Psoas muscle (tissue), 8 donors: ENCODE results near the gene SPC24. TPM values are rescaled to one million over a fixed set of nuclear protein-coding genes. Genes with fewer than 3 reads are reported as not detected.

Experiments used
- ATAC-seq, 4 donors: fragments of 200-7000 bp; cut with Tn5 transposase; one replicate each; pipeline ENCODE4 v1.9.1; 2020; ENCODE audit warnings: moderate library complexity in 3 of 4, mild to moderate bottlenecking in 2 of 4
- DNase-seq, 2 donors: peaks; one replicate each; pipeline ENCODE4 v3.0.0-alpha.2; 2020
- H3K27ac ChIP-seq: fragments of 200-600 bp; one replicate; pipeline ENCODE4 v1.8.0; 2022
- H3K27me3 ChIP-seq, 3 donors: fragments of 200-600 bp in 1 of 3; one replicate each; pipeline versions ENCODE4 v1.6.1 to v1.8.0; 2013 to 2022; ENCODE audit warnings: low read length in 2 of 3, mild to moderate bottlenecking in 2 of 3, moderate library complexity in 1 of 3; ENCODE audit not compliant: insufficient read depth in 3 of 3
- H3K36me3 ChIP-seq, 2 donors: fragments of 200-600 bp in 1 of 2; one replicate each; pipeline versions ENCODE4 v1.6.1 to v1.8.0; 2013 to 2022; ENCODE audit warnings: low read depth in 1 of 2, mild to moderate bottlenecking in 1 of 2, moderate library complexity in 1 of 2; ENCODE audit not compliant: insufficient read depth in 1 of 2
- H3K4me1 ChIP-seq: fragments of 200-600 bp; one replicate; pipeline ENCODE4 v1.8.0; 2022
- H3K4me3 ChIP-seq: fragments of 200-600 bp; one replicate; pipeline ENCODE4 v1.8.0; 2022; ENCODE audit warnings: mild to moderate bottlenecking
- H3K9me3 ChIP-seq: fragments of 200-600 bp; one replicate; pipeline ENCODE4 v1.8.0; 2022
- CTCF ChIP-seq: fragments of 200-600 bp; IDR thresholded peaks from one replicate; pipeline ENCODE4 v1.8.0; 2022; ENCODE audit warnings: antibody characterized with exemption
- WGBS, 3 donors: extraction: QIAGEN DNeasy Blood & Tissue Kit; methylation state at CpG; one replicate each; pipeline versions ENCODE4 v1.1.6 to v1.1.7; 2013; 5-methylcytosine and 5-hydroxymethylcytosine counted together
- intact Hi-C, 2 donors: fragments of 100-400 bp; cut with DNase I; formaldehyde crosslinking; loops; one replicate each; pipeline versions ENCODE4 v1.11.0 to v1.14.2; 2022
- polyA plus RNA-seq, 3 donors: library from polyadenylated mRNA; stranded (reverse); fragments of 200-250 nt; gene quantifications; one replicate each; pipeline ENCODE4 v1.2.3, GENCODE V29; 2013
- total RNA-seq, 4 donors: library from RNA; stranded (reverse); fragmentation: NEBNext Ultra II Directional in 2 of 4; extraction: Animal tissue kit (Norgen Biotek cat#: 25700) in 2 of 4; gene quantifications; one replicate each; pipeline versions ENCODE4 v1.2.1 to v1.2.4, GENCODE V29; 2021 to 2023
- donor health status: healthy with polysubstance abuse.
- donor health status: DM: no; HTN: no; CAD: no; lungs with moderate emphysema.
- donor health status: Bipolar disorder and iron deficiency.
- donor health status: healthy.
- donor health status: DM: yes; HTN: yes; CAD: no.
- donor health status: DM: no; HTN: no; CAD: no.
- donor health status: DM: no; HTN: no; CAD: no.
- donor health status: DM: yes; HTN: yes; CAD: no.

Gene SPC24
- total and polyA plus RNA-seq, 7 donors = 0.14 to 1.7 (median 0.55) TPM

- no peaks in the 10 kb centered on the region for H3K9me3 ChIP-seq
- H3K27me3 ChIP-seq = no peaks in the 10 kb centered on the region
- no peak overlapping the region for H3K27ac ChIP-seq
- DNase-seq (no peak), ATAC-seq (no peak)
- no peaks in the 10 kb centered on the region for H3K4me1 ChIP-seq
- WGBS, 3 donors = 89 to 98% (median 92%) methylated on average over 9 of the region's 9 CpGs
- no peak overlapping the region for H3K4me3 ChIP-seq
- intact Hi-C loops = no loop called here
- peaks cover 0 to 84% of the 10 kb centered on the region in 2 donors for H3K36me3 ChIP-seq
- no peak for TF ChIP-seq CTCF
Observed at GRCh38 chr19:11116507-11116906, 39.1 kb downstream of the SPC24 start.

- Histone ChIP-seq H3K27ac (no peak overlapping the region), H3K9me3 (no peaks in the 10 kb centered on the region), H3K27me3 (no peaks in the 10 kb centered on the region), H3K36me3 (peaks cover 0 to 86% of the 10 kb centered on the region in 2 donors), H3K4me3 (no peak overlapping the region), H3K4me1 (no peaks in the 10 kb centered on the region)
- no peak for TF ChIP-seq CTCF
- DNase-seq (no peak), ATAC-seq (peak in 1 of 4 donors; percentile 13)
- WGBS, 3 donors = 78 to 82% (median 81%) methylated on average over 11 of the region's 11 CpGs
- intact Hi-C loops = no loop called here
Observed at GRCh38 chr19:11115895-11116446, 39.6 kb downstream of the SPC24 start.

GRCh38 chr19:11115042-11115441 lies 40.5 kb downstream of the SPC24 start:
- peaks cover 0 to 78% of the 10 kb centered on the region in 2 donors for H3K36me3 ChIP-seq
- WGBS, 3 donors = 93 to 98% (median 94%) methylated on average over 5 of the region's 5 CpGs
- no peaks in the 10 kb centered on the region for H3K9me3 ChIP-seq
- ATAC-seq = no peak
- H3K4me1 ChIP-seq = no peaks in the 10 kb centered on the region
- no peak for DNase-seq
- no peak for TF ChIP-seq CTCF
- no peak overlapping the region for H3K27ac ChIP-seq
- H3K27me3 ChIP-seq = no peaks in the 10 kb centered on the region
- intact Hi-C loops = no loop called here
- no peak overlapping the region for H3K4me3 ChIP-seq

GRCh38 chr19:11113140-11113708 lies 42.4 kb downstream of the SPC24 start:
- Histone ChIP-seq H3K4me1 (no peaks in the 10 kb centered on the region), H3K27ac (no peak overlapping the region), H3K36me3 (peaks cover 0 to 85% of the 10 kb centered on the region in 2 donors), H3K4me3 (no peak overlapping the region), H3K9me3 (no peaks in the 10 kb centered on the region), H3K27me3 (no peaks in the 10 kb centered on the region)
- ATAC-seq = no peak
- 92 to 98% (median 96%) methylated on average over 27 of the region's 27 CpGs for WGBS, 3 donors
- DNase-seq = no peak
- intact Hi-C loops = no loop called here
- no peak for TF ChIP-seq CTCF

- intact Hi-C loops = no loop called here
Observed at GRCh38 chr19:11111771-11112144, 43.8 kb downstream of the SPC24 start.

More at GRCh38 chr19:11111771-11112144, 43.8 kb downstream of the SPC24 start:
- H3K27ac ChIP-seq = no peak overlapping the region
- TF ChIP-seq CTCF = no peak
- H3K4me1 ChIP-seq = no peaks in the 10 kb centered on the region
- H3K4me3 ChIP-seq = no peak overlapping the region
- ATAC-seq (no peak), DNase-seq (no peak)
- no peaks in the 10 kb centered on the region for H3K9me3 ChIP-seq
- H3K36me3 ChIP-seq = peaks cover 0 to 80% of the 10 kb centered on the region in 2 donors
- no peaks in the 10 kb centered on the region for H3K27me3 ChIP-seq
- 69 to 78% (median 71%) methylated on average over 5 to 8 of the region's 8 CpGs for WGBS, 3 donors
